Measurements from ENCODE around the gene TIMP4. TPM values are rescaled to one million over a fixed set of nuclear protein-coding genes. Genes with fewer than 3 reads are reported as not detected.
A peak's percentile ranks its signal among the peaks of the same experiment; 100 is the strongest.

Gene TIMP4
- total RNA-seq, 1 experiment from 2014 or later, result not detected

- H3K27ac ChIP-seq (ENCODE audit: low read length), result no peak overlapping the region
Observed at GRCh38 chr3:12155828-12156227, 2.9 kb downstream of the TIMP4 start.

DNA sequence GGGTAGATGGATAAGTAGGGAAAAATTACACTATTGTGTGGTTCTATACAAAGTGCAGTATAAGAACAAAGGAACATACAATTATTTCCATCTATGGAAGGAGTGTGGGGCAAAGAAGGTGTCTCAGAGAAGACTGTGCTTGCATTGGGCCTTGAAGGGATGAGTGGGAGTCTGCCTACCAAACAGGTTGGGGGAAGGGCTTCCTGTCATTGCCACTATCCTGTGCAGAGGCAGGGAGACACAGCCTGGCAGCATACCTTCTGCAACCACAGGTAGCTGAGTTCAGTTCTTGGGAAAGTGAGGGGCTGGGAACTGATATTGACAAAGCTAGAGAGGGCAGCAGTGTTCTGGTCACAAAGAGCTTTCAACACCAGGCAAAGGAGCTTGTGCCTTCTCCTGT, 3.4 kb downstream of the TIMP4 start:
- Histone ChIP-seq H3K4me3 (ENCODE audit: low read depth in 2 of 2, low read length in 2 of 2) (no peak overlapping the region), H3K27me3 (ENCODE audit: control insufficient read depth, insufficient read depth, low read length) (no peaks in the 10 kb centered on the region), H3K4me1 (ENCODE audit: control insufficient read depth, insufficient read depth, low read length) (no peaks in the 10 kb centered on the region), H3K9me3 (ENCODE audit: control insufficient read depth, insufficient read depth, low read depth, low read length) (no peaks in the 10 kb centered on the region), H3K36me3 (ENCODE audit: control insufficient read depth, insufficient read depth, low read length) (no peaks in the 10 kb centered on the region), H3K27ac (ENCODE audit: low read length) (no peak overlapping the region)
- no peak for ATAC-seq
- DNase-seq (ENCODE audit: low read depth, low spot score), result no peak
- ChIA-PET POLR2A (no interaction called here), CTCF (no interaction called here)
- in situ Hi-C loops (cut with HindIII; ENCODE audit: low pct_unique_long_range_greater_than_20kb, low sequenced_read_pairs), result no loop called here
- BruUV-seq (replicated peaks), result no TSS peak
- intact Hi-C loops (cut with micrococcal nuclease; ENCODE audit: unreplicated experiment), result no loop called here
- no peak for TF ChIP-seq CTCF (IDR thresholded peaks at IDR 0.05)
- no peak for TF ChIP-seq POLR2AphosphoS5 (IDR thresholded peaks at IDR 0.05; ENCODE audit: low read depth, low read length)
- TF ChIP-seq TCF7L2 (IDR thresholded peaks at IDR 0.05; ENCODE audit: low read depth, low read length), result no peak
- TF ChIP-seq SIN3A (IDR thresholded peaks at IDR 0.05; ENCODE audit: borderline replicate concordance, insufficient read depth, low read depth, low read length), result no peak

More at GRCh38 chr3:12155828-12156227, 2.9 kb downstream of the TIMP4 start:
- intact Hi-C loops (cut with micrococcal nuclease; ENCODE audit: unreplicated experiment), result no loop called here
- BruUV-seq (replicated peaks), result no TSS peak
- Histone ChIP-seq H3K27me3 (ENCODE audit: control insufficient read depth, insufficient read depth, low read length) (no peaks in the 10 kb centered on the region), H3K9me3 (ENCODE audit: control insufficient read depth, insufficient read depth, low read depth, low read length) (no peaks in the 10 kb centered on the region), H3K36me3 (ENCODE audit: control insufficient read depth, insufficient read depth, low read length) (no peaks in the 10 kb centered on the region), H3K4me1 (ENCODE audit: control insufficient read depth, insufficient read depth, low read length) (no peaks in the 10 kb centered on the region), H3K4me3 (ENCODE audit: low read depth in 2 of 2, low read length in 2 of 2) (no peak overlapping the region)
- CTCF ChIA-PET, result no interaction called here
- TF ChIP-seq CTCF (IDR thresholded peaks at IDR 0.05), result no peak
- TF ChIP-seq POLR2AphosphoS5 (IDR thresholded peaks at IDR 0.05; ENCODE audit: low read depth, low read length), result no peak
- no peak for TF ChIP-seq REST (IDR thresholded peaks at IDR 0.05; ENCODE audit: insufficient read depth in 1 of 2, low read depth in 2 of 2, low read length in 1 of 2)
- no peak for TF ChIP-seq SIN3A (IDR thresholded peaks at IDR 0.05; ENCODE audit: borderline replicate concordance, insufficient read depth, low read depth, low read length)
- no peak for TF ChIP-seq TCF7L2 (IDR thresholded peaks at IDR 0.05; ENCODE audit: low read depth, low read length)
- in situ Hi-C loops (cut with HindIII; ENCODE audit: low pct_unique_long_range_greater_than_20kb, low sequenced_read_pairs), result no loop called here
- POLR2A ChIA-PET, result no interaction called here
- DNase-seq (ENCODE audit: low read depth, low spot score) (no peak), ATAC-seq (peak; percentile 83)

All from Panc1 (cell line).